Testis (tissue), 2 donors: ENCODE data around the gene ABCA4.

Experiments used
- POLR2A ChIP-seq: fragments of 450-650 bp; IDR thresholded peaks from one replicate; pipeline ENCODE4 v1.6.1; 2017; ENCODE audit warnings: antibody characterized with exemption, mild to moderate bottlenecking, moderate library complexity
- TF ChIP-seq, protein P1 (sequence below), 3 experiments: fragments of 450-650 bp in 2 of 3; fragments of 200-600 bp in 1 of 3; sonication (generic) in 1 of 3; IDR thresholded peaks; one replicate each; pipeline ENCODE4 v1.5.1; 2016 to 2019; ENCODE audit warnings: antibody characterized with exemption in 3 of 3, mild to moderate bottlenecking in 2 of 3, moderate library complexity in 1 of 3

DNA sequence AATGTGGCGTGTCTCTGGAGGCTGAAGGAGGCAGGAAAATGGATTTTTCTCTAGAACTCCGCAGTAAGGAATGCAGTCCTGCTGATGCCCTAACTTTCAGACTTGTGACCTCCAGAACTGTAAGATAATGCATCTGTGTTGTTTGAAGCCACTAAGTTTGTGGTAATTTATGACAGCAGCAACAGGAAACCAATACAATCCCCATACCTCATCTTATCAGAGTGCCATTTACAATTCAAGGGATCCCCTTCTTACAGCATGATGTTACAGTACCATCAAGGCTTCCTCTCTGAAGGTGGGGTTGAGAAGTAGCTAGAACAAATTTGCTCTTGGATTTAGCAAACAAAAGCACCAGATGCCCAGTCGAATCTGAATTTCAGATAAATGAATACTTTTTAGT lies 21.6 kb downstream of the ABCA4 start:
- TF ChIP-seq, protein P1, sequence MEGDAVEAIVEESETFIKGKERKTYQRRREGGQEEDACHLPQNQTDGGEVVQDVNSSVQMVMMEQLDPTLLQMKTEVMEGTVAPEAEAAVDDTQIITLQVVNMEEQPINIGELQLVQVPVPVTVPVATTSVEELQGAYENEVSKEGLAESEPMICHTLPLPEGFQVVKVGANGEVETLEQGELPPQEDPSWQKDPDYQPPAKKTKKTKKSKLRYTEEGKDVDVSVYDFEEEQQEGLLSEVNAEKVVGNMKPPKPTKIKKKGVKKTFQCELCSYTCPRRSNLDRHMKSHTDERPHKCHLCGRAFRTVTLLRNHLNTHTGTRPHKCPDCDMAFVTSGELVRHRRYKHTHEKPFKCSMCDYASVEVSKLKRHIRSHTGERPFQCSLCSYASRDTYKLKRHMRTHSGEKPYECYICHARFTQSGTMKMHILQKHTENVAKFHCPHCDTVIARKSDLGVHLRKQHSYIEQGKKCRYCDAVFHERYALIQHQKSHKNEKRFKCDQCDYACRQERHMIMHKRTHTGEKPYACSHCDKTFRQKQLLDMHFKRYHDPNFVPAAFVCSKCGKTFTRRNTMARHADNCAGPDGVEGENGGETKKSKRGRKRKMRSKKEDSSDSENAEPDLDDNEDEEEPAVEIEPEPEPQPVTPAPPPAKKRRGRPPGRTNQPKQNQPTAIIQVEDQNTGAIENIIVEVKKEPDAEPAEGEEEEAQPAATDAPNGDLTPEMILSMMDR (IDR thresholded peaks at IDR 0.05), result no peak
- no peak for TF ChIP-seq POLR2A
